ENCODE results near the gene LILRA5. TPM values are rescaled to one million over a fixed set of nuclear protein-coding genes. Genes with fewer than 3 reads are reported as not detected.

Gene LILRA5
- total RNA-seq, 1 experiment from 2014 or later = not detected

GRCh38 chr19:54315956-54316355 is 3.0 kb upstream of the LILRA5 start:
- Mint-ChIP-seq H3K4me1 (ENCODE audit: low read depth, unreplicated experiment) (no peaks in the 10 kb centered on the region), H3K36me3 (ENCODE audit: insufficient read depth, unreplicated experiment) (no peaks in the 10 kb centered on the region), H3K27me3 (ENCODE audit: unreplicated experiment) (peaks cover 94% of the 10 kb centered on the region), H3K9me3 (ENCODE audit: low read depth, unreplicated experiment) (no peaks in the 10 kb centered on the region), H3K27ac (ENCODE audit: unreplicated experiment) (no peak overlapping the region), H3K4me3 (ENCODE audit: low read depth, unreplicated experiment) (no peak overlapping the region)
- TF ChIP-seq CTCF (IDR thresholded peaks at IDR 0.05; ENCODE audit: unreplicated experiment) = no peak
- no TSS peak for BruUV-seq (replicated peaks)
- CTCF ChIA-PET = interaction anchor here (0.6 kb wide), 1 partner anchor 86 kb away, joined by 3 read pairs; no protein-coding TSS in a partner anchor
- no peak for DNase-seq
- intact Hi-C loops (cut with micrococcal nuclease; ENCODE audit: unreplicated experiment) = no loop called here

- Mint-ChIP-seq H3K4me1 (ENCODE audit: low read depth, unreplicated experiment) (no peaks in the 10 kb centered on the region), H3K36me3 (ENCODE audit: insufficient read depth, unreplicated experiment) (no peaks in the 10 kb centered on the region), H3K9me3 (ENCODE audit: low read depth, unreplicated experiment) (no peaks in the 10 kb centered on the region), H3K27me3 (ENCODE audit: unreplicated experiment) (peaks cover 78% of the 10 kb centered on the region), H3K27ac (ENCODE audit: unreplicated experiment) (no peak overlapping the region), H3K4me3 (ENCODE audit: low read depth, unreplicated experiment) (no peak overlapping the region)
- CTCF ChIA-PET = no interaction called here
- DNase-seq = no peak
- BruUV-seq (replicated peaks) = no TSS peak
- intact Hi-C loops (cut with micrococcal nuclease; ENCODE audit: unreplicated experiment) = no loop called here
- TF ChIP-seq CTCF (IDR thresholded peaks at IDR 0.05; ENCODE audit: unreplicated experiment) = no peak
Measured at GRCh38 chr19:54312011-54312410, 955 bp downstream of the LILRA5 start.

GRCh38 chr19:54311486-54311885 is 1.5 kb downstream of the LILRA5 start:
- no peak overlapping the region for H3K4me3 Mint-ChIP-seq (ENCODE audit: low read depth, unreplicated experiment)
- H3K27me3 Mint-ChIP-seq (ENCODE audit: unreplicated experiment) = peaks cover 78% of the 10 kb centered on the region
- no peak for TF ChIP-seq CTCF (IDR thresholded peaks at IDR 0.05; ENCODE audit: unreplicated experiment)
- DNase-seq = no peak
- CTCF ChIA-PET = no interaction called here
- no peaks in the 10 kb centered on the region for H3K36me3 Mint-ChIP-seq (ENCODE audit: insufficient read depth, unreplicated experiment)
- H3K4me1 Mint-ChIP-seq (ENCODE audit: low read depth, unreplicated experiment) = no peaks in the 10 kb centered on the region
- intact Hi-C loops (cut with micrococcal nuclease; ENCODE audit: unreplicated experiment) = no loop called here
- H3K9me3 Mint-ChIP-seq (ENCODE audit: low read depth, unreplicated experiment) = no peaks in the 10 kb centered on the region
- BruUV-seq (replicated peaks) = no TSS peak
- no peak overlapping the region for H3K27ac Mint-ChIP-seq (ENCODE audit: unreplicated experiment)

GRCh38 chr19:54310543-54310942 is 2.4 kb downstream of the LILRA5 start:
- no peak for TF ChIP-seq CTCF (IDR thresholded peaks at IDR 0.05; ENCODE audit: unreplicated experiment)
- intact Hi-C loops (cut with micrococcal nuclease; ENCODE audit: unreplicated experiment) = no loop called here

More at GRCh38 chr19:54310543-54310942, 2.4 kb downstream of the LILRA5 start:
- no peak for DNase-seq
- no peaks in the 10 kb centered on the region for H3K36me3 Mint-ChIP-seq (ENCODE audit: insufficient read depth, unreplicated experiment)
- H3K4me3 Mint-ChIP-seq (ENCODE audit: low read depth, unreplicated experiment) = no peak overlapping the region
- H3K27ac Mint-ChIP-seq (ENCODE audit: unreplicated experiment) = no peak overlapping the region
- no TSS peak for BruUV-seq (replicated peaks)
- CTCF ChIA-PET = no interaction called here
- H3K4me1 Mint-ChIP-seq (ENCODE audit: low read depth, unreplicated experiment) = no peaks in the 10 kb centered on the region
- H3K9me3 Mint-ChIP-seq (ENCODE audit: low read depth, unreplicated experiment) = no peaks in the 10 kb centered on the region
- H3K27me3 Mint-ChIP-seq (ENCODE audit: unreplicated experiment) = peaks cover 79% of the 10 kb centered on the region

Measured in Calu3 (cell line).